ENCODE results near the gene SLCO4C1. TPM values are rescaled to one million over a fixed set of nuclear protein-coding genes. Genes with fewer than 3 reads are reported as not detected.
"Not testable (repeated sequence)": the region's sequence is repeated elsewhere in the genome, so short reads cannot be mapped to it uniquely, and the experiment has no call there.

The SLCO4C1 gene
- total and polyA plus RNA-seq, 2 of the 4 experiments (the other 2 are of a cell fraction) = not detected

- H4K5ac ChIP-seq (ENCODE audit: low read depth, low read length); H3K18ac ChIP-seq (ENCODE audit: low read depth, low read length); H2AK9ac ChIP-seq (replicated peaks; ENCODE audit: low read depth, low read length, poor library complexity); H3K79me1 ChIP-seq (ENCODE audit: low read depth in 1 of 2, low read length in 2 of 2); H2BK15ac ChIP-seq (ENCODE audit: low read depth, low read length); H3K4me2 ChIP-seq (ENCODE audit: low read depth, low read length); H4K8ac ChIP-seq (ENCODE audit: low read depth in 2 of 2, low read length in 2 of 2); H3K23ac ChIP-seq (ENCODE audit: low read depth, low read length); H3K9me1 ChIP-seq (ENCODE audit: insufficient read depth, low read length); ATAC-seq (ENCODE audit: low read depth); in situ Hi-C loops (cut with MboI; ENCODE audit: low sequenced_read_pairs); H3K4me3 ChIP-seq (ENCODE audit: insufficient read depth, low read depth, low read length); H3K36me3 ChIP-seq (ENCODE audit: control insufficient read depth, insufficient read depth, low read length); H3K14ac ChIP-seq (replicated peaks; ENCODE audit: low read depth, low read length); H3K4ac ChIP-seq (ENCODE audit: low read depth, low read length); H3K9ac ChIP-seq (ENCODE audit: low read depth, low read length); H3K4me1 ChIP-seq (ENCODE audit: control insufficient read depth, insufficient read depth, low read length); POLR2A ChIA-PET (ENCODE audit: unreplicated experiment); intact Hi-C loops (cut with micrococcal nuclease); H2BK5ac ChIP-seq (ENCODE audit: low read depth, low read length, poor library complexity, severe bottlenecking); H3K56ac ChIP-seq (ENCODE audit: extremely low read depth, insufficient read depth, low read length); H3K27me3 ChIP-seq (ENCODE audit: control insufficient read depth, insufficient read depth, low read length); dilution Hi-C loops (cut with HindIII; ENCODE audit: low sequenced_read_pairs, unreplicated experiment); H4K20me1 ChIP-seq (ENCODE audit: insufficient read depth, low read length); CTCF ChIA-PET; H4K91ac ChIP-seq (ENCODE audit: insufficient read depth, low read depth, low read length); H2BK120ac ChIP-seq (ENCODE audit: low read depth, low read length); H3K27ac ChIP-seq (ENCODE audit: insufficient read depth, low read length); H2AK5ac ChIP-seq (ENCODE audit: low read depth, low read length); H2BK20ac ChIP-seq (ENCODE audit: low read depth, low read length); H2AFZ ChIP-seq (replicated peaks; ENCODE audit: low read length, poor library complexity); BruUV-seq (replicated peaks); DNase-seq: not testable (repeated sequence)
- peaks cover 14% of the 10 kb centered on the region for H3K9me3 ChIP-seq (ENCODE audit: control insufficient read depth, insufficient read depth, low read length)
- WGBS, 2 experiments (ENCODE audit: extremely low coverage in 2 of 2, insufficient read length in 1 of 2) = no CpG with 5 or more reads among the region's 4 CpGs
Measured at GRCh38 chr5:102318801-102319200, 22.7 kb upstream of the SLCO4C1 start.

Data from IMR-90 (cell line).